Epithelial cell of esophagus (primary cell): Measurements from ENCODE around the gene APP.

Experiments
- DNase-seq: peaks from one replicate; pipeline ENCODE4 v3.0.0; 2010; ENCODE audit warnings: low read depth
- H3K4me3 ChIP-seq: 2 replicates; pipeline ENCODE4 v1.5.1; 2011; ENCODE audit warnings: mild to moderate bottlenecking, low read length, control low read depth
- TF ChIP-seq, protein P1 (sequence below): IDR thresholded peaks from 2 replicates; pipeline ENCODE4 v1.5.1; 2011; ENCODE audit warnings: low read depth, mild to moderate bottlenecking, low read length, control low read depth, inconsistent platforms; ENCODE audit not compliant: insufficient read depth; ENCODE audit errors: missing control alignments

APP gene

DNA sequence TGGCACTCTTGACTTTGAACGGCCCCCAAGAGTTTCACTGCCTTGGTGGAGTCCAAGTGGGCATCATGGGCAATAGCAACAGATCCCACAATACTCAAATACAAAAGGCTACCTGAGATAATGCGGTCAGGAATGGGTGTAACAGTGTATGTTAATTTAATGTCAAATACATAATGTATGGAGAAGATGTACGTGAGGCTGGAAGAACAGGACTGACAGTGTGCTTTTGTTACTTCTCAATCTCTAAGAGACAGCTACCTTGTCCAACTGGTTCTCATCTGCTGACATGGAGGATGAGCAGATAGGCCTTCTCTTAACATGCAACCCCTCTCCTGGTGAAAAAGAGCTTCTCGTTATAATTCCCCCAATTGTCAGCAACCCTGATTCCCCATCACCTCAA, 167.2 kb downstream of the APP start:
- TF ChIP-seq, protein P1, sequence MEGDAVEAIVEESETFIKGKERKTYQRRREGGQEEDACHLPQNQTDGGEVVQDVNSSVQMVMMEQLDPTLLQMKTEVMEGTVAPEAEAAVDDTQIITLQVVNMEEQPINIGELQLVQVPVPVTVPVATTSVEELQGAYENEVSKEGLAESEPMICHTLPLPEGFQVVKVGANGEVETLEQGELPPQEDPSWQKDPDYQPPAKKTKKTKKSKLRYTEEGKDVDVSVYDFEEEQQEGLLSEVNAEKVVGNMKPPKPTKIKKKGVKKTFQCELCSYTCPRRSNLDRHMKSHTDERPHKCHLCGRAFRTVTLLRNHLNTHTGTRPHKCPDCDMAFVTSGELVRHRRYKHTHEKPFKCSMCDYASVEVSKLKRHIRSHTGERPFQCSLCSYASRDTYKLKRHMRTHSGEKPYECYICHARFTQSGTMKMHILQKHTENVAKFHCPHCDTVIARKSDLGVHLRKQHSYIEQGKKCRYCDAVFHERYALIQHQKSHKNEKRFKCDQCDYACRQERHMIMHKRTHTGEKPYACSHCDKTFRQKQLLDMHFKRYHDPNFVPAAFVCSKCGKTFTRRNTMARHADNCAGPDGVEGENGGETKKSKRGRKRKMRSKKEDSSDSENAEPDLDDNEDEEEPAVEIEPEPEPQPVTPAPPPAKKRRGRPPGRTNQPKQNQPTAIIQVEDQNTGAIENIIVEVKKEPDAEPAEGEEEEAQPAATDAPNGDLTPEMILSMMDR, result no peak
- DNase-seq, result peak; percentile 57
- no peak overlapping the region for H3K4me3 ChIP-seq

DNA sequence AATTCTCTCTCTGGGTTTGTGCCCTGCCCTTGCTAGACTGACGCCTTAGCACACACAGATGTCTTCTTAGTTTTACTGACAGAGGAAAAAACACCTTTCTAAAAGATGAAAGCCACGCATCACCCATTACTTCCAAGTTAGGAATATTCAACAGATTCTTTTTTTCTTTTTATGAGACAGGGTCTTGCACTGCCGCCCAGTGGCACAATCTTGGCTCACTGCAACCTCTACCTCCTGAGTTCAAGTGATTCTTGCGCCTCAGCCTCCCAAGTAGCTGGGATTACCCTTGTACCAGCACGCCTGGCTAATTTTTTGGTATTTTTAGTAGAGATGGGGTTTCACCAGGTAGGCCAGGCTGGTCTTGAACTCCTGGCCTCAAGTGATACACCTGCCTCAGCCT, 169.2 kb downstream of the APP start:
- no peak for DNase-seq
- H3K4me3 ChIP-seq, result no peak overlapping the region
- TF ChIP-seq, protein P1, result no peak

DNA sequence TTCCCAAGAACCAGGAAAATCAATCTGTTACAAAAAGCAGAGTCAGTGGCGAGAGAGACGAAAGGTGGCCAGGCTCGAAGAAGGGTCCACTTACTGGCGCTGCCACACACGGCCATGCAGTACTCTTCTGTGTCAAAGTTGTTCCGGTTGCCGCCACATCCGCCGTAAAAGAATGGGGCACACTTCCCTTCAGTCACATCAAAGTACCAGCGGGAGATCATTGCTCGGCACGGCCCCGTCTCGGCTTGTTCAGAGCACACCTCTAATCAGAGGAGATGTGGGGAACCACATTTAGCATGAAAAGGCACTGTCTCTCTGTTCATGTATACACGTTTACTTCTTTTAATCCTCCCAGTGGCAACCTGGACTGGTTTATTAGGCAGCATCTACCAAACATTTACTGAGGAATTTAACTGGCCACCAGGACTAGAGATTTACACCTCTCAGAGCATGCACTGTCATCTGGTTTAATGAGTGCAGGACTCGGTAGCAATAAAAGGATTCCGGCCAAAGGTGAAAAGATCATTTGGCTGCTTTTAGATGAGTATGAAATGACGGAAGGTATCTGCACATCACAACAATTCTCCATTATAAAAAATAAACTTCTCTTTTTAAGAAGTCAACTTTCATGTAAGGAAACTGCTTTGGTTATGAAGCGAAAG, 170.5 kb downstream of the APP start:
- TF ChIP-seq, protein P1, result no peak
- H3K4me3 ChIP-seq, result no peak overlapping the region
- no peak for DNase-seq

- no peak overlapping the region for H3K4me3 ChIP-seq
- TF ChIP-seq, protein P1, result no peak
- no peak for DNase-seq
These were observed 172.6 kb downstream of the APP start for GRCh38 chr21:25997788-25998611.

DNA sequence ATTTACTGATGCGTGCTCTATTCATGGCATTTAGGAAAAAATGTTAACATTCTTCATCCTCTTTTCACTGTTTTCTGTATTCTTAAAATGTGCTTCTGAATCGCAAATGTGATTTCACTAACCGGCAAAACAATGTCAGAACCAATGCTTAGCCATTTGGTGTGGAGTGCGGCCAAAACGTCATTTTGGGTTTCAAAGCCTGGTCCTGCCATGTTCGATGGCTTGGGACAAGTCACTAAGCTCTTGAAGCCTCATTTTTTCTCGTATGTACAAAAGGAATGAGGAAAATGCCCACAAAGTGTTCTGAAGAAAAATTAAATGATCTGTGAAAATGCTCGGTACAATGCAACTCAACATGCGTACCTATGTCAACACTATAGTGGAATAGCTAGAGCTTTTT, 175.3 kb downstream of the APP start:
- no peak overlapping the region for H3K4me3 ChIP-seq
- TF ChIP-seq, protein P1, result no peak
- DNase-seq, result no peak

GRCh38 chr21:25994758-25995163, 175.8 kb downstream of the APP start:
- H3K4me3 ChIP-seq, result no peak overlapping the region
- no peak for DNase-seq
- TF ChIP-seq, protein P1, result no peak

- TF ChIP-seq, protein P1, result no peak
- no peak for DNase-seq
These were observed 181.8 kb downstream of the APP start for GRCh38 chr21:25988738-25989137.

More at GRCh38 chr21:25988738-25989137, 181.8 kb downstream of the APP start:
- no peak overlapping the region for H3K4me3 ChIP-seq
